ENCODE data around the gene MYRF. TPM values are rescaled to one million over a fixed set of nuclear protein-coding genes. Genes with fewer than 3 reads are reported as not detected.

The MYRF gene
- total RNA-seq, 1 experiment from 2014 or later: 5.1 TPM

GRCh38 chr11:61732705-61733104, 19.7 kb upstream of the MYRF start:
- H2AFZ ChIP-seq (ENCODE audit: low read length): no peak overlapping the region
- DNase-seq: peak; percentile 81
- ChIA-PET CTCF (interaction anchor here (0.5 to 1.3 kb wide), 8 partner anchors 36 to 154 kb away, joined by 3 to 6 read pairs (median 4); no protein-coding TSS in a partner anchor), POLR2A (ENCODE audit: unreplicated experiment) (no interaction called here)
- H3F3A ChIP-seq (ENCODE audit: low read length, unreplicated experiment): no peaks in the 10 kb centered on the region
- peaks cover 55% of the 10 kb centered on the region for H3K4me1 ChIP-seq (ENCODE audit: insufficient read depth, low read length)
- H3K4me3 ChIP-seq (ENCODE audit: low read length): no peak overlapping the region
- H3K4me2 ChIP-seq (ENCODE audit: low read length): peak overlapping the region; percentile 64
- H3K36me3 ChIP-seq (ENCODE audit: low read depth, low read length): peaks cover 3% of the 10 kb centered on the region; the same call in 1 of the 2 replicates
- H4K20me1 ChIP-seq (ENCODE audit: low read length): peaks cover 4% of the 10 kb centered on the region; the same call in 1 of the 2 replicates
- BruUV-seq (replicated peaks): no TSS peak
- TF ChIP-seq EZH2phosphoT487 (IDR thresholded peaks at IDR 0.05; ENCODE audit: borderline replicate concordance, low read length): no peak
- no peak for TF ChIP-seq EZH2 (IDR thresholded peaks at IDR 0.05; ENCODE audit: low read length, unreplicated experiment)
- TF ChIP-seq, protein P1, sequence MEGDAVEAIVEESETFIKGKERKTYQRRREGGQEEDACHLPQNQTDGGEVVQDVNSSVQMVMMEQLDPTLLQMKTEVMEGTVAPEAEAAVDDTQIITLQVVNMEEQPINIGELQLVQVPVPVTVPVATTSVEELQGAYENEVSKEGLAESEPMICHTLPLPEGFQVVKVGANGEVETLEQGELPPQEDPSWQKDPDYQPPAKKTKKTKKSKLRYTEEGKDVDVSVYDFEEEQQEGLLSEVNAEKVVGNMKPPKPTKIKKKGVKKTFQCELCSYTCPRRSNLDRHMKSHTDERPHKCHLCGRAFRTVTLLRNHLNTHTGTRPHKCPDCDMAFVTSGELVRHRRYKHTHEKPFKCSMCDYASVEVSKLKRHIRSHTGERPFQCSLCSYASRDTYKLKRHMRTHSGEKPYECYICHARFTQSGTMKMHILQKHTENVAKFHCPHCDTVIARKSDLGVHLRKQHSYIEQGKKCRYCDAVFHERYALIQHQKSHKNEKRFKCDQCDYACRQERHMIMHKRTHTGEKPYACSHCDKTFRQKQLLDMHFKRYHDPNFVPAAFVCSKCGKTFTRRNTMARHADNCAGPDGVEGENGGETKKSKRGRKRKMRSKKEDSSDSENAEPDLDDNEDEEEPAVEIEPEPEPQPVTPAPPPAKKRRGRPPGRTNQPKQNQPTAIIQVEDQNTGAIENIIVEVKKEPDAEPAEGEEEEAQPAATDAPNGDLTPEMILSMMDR (conservative IDR thresholded peaks at IDR 0.05; ENCODE audit: low read depth, low read length): no peak
- H3K9me3 ChIP-seq (ENCODE audit: low read length): no peaks in the 10 kb centered on the region
- H3K9ac ChIP-seq (ENCODE audit: low read length): no peak overlapping the region
- H3K9me2 ChIP-seq (replicated peaks; ENCODE audit: low read length): no peaks in the 10 kb centered on the region
- no peaks in the 10 kb centered on the region for H3K27me3 ChIP-seq (ENCODE audit: low read length)
- intact Hi-C loops (cut with micrococcal nuclease): loop anchor here (1.0 to 5.0 kb wide), 5 partner anchors 52 to 255 kb away; partner anchors contain the start of genes DAGLA and SYT7
- no peaks in the 10 kb centered on the region for H3K79me2 ChIP-seq (ENCODE audit: low read length)
- ATAC-seq: peak; percentile 65
- H3K27ac ChIP-seq (ENCODE audit: low read length): peak overlapping the region; percentile 38

- BruUV-seq (replicated peaks): no TSS peak
- H2AFZ ChIP-seq (ENCODE audit: low read length): no peak overlapping the region
Measured at GRCh38 chr11:61733120-61733978, 19.1 kb upstream of the MYRF start.

More at GRCh38 chr11:61733120-61733978, 19.1 kb upstream of the MYRF start:
- H3K9ac ChIP-seq (ENCODE audit: low read length): no peak overlapping the region
- H4K20me1 ChIP-seq (ENCODE audit: low read length): peaks cover 4% of the 10 kb centered on the region; the same call in 1 of the 2 replicates
- no peak for TF ChIP-seq EZH2 (IDR thresholded peaks at IDR 0.05; ENCODE audit: low read length, unreplicated experiment)
- TF ChIP-seq, protein P1 (conservative IDR thresholded peaks at IDR 0.05; ENCODE audit: low read depth, low read length): peak; percentile 99
- ATAC-seq: peak; percentile 42
- H3K27me3 ChIP-seq (ENCODE audit: low read length): no peaks in the 10 kb centered on the region
- no peaks in the 10 kb centered on the region for H3K79me2 ChIP-seq (ENCODE audit: low read length)
- DNase-seq: peak; percentile 96
- H3K27ac ChIP-seq (ENCODE audit: low read length): peak overlapping the region; percentile 13
- H3K4me3 ChIP-seq (ENCODE audit: low read length): no peak overlapping the region
- ChIA-PET POLR2A (ENCODE audit: unreplicated experiment) (no interaction called here), CTCF (interaction anchor here (0.5 to 1.3 kb wide), 11 partner anchors 26 to 105 kb away, joined by 3 to 6 read pairs (median 3); no protein-coding TSS in a partner anchor)
- peak overlapping the region; percentile 64 for H3K4me2 ChIP-seq (ENCODE audit: low read length)
- no peaks in the 10 kb centered on the region for H3K9me2 ChIP-seq (replicated peaks; ENCODE audit: low read length)
- no peaks in the 10 kb centered on the region for H3K9me3 ChIP-seq (ENCODE audit: low read length)
- intact Hi-C loops (cut with micrococcal nuclease): loop anchor here (1.0 to 5.0 kb wide), 5 partner anchors 53 to 256 kb away; partner anchors contain the start of genes DAGLA and SYT7
- peaks cover 5% of the 10 kb centered on the region; the same call in 1 of the 2 replicates for H3K36me3 ChIP-seq (ENCODE audit: low read depth, low read length)
- no peaks in the 10 kb centered on the region for H3F3A ChIP-seq (ENCODE audit: low read length, unreplicated experiment)
- peaks cover 48% of the 10 kb centered on the region for H3K4me1 ChIP-seq (ENCODE audit: insufficient read depth, low read length)

Data from PC-3 (cell line).